Islet precursor cell (in vitro differentiated cells): ENCODE measurements around the gene RPS27.

ENCODE experiments used
- DNase-seq: peaks from one replicate; pipeline ENCODE4 v3.0.0-alpha.2; 2018

RPS27 gene

GRCh38 chr1:153990468-153991150 is at the start of gene RPS27:
RPS27 (plus strand) TSS chr1:153990762; CDS start chr1:153990797, 35 bp downstream.
- peak; percentile 95 for DNase-seq

GRCh38 chr1:153941826-153942725 is 48.5 kb upstream of the RPS27 start:
- no peak for DNase-seq

- no peak for DNase-seq
These were observed 47.6 kb upstream of the RPS27 start for GRCh38 chr1:153942766-153943549.

GRCh38 chr1:153944005-153944826 is 46.3 kb upstream of the RPS27 start:
- no peak for DNase-seq

GRCh38 chr1:153944827-153945117 is 45.8 kb upstream of the RPS27 start:
- no peak for DNase-seq

GRCh38 chr1:153945131-153945794 is 45.3 kb upstream of the RPS27 start:
- no peak for DNase-seq

GRCh38 chr1:153945795-153946621 is 44.6 kb upstream of the RPS27 start:
- peak; percentile 73 for DNase-seq

- DNase-seq: peak; percentile 91
These were observed 43.8 kb upstream of the RPS27 start, which contains the start of gene DENND4B for GRCh38 chr1:153946622-153947241. DENND4B (minus strand) TSS chr1:153946718; CDS start chr1:153944374, 2,344 bp downstream.

GRCh38 chr1:153951183-153951582 is 39.4 kb upstream of the RPS27 start:
- no peak for DNase-seq

- DNase-seq: no peak
These were observed 38.8 kb upstream of the RPS27 start for GRCh38 chr1:153951801-153952200.

GRCh38 chr1:153953859-153954365 is 36.6 kb upstream of the RPS27 start:
- no peak for DNase-seq

- DNase-seq: no peak
These were observed 35.7 kb upstream of the RPS27 start for GRCh38 chr1:153954826-153955225.

GRCh38 chr1:153956997-153957715 is 33.4 kb upstream of the RPS27 start:
- no peak for DNase-seq

GRCh38 chr1:153957744-153958110 is 32.8 kb upstream of the RPS27 start:
- DNase-seq: no peak

GRCh38 chr1:153958111-153958960 is 32.2 kb upstream of the RPS27 start, which contains the start of gene CRTC2:
CRTC2 (minus strand) TSS chr1:153958612; CDS start chr1:153958497, 115 bp downstream.
- DNase-seq: peak; percentile 100

- DNase-seq: no peak
These were observed 31.7 kb upstream of the RPS27 start for GRCh38 chr1:153958961-153959260.

- no peak for DNase-seq
These were observed 31.1 kb upstream of the RPS27 start for GRCh38 chr1:153959454-153959853.

GRCh38 chr1:153960206-153960605 is 30.4 kb upstream of the RPS27 start:
- DNase-seq: no peak

- no peak for DNase-seq
These were observed 29.1 kb upstream of the RPS27 start for GRCh38 chr1:153961421-153961820.
